ENCODE measurements around the gene STKLD1. TPM values are rescaled to one million over a fixed set of nuclear protein-coding genes. Genes with fewer than 3 reads are reported as not detected.

The STKLD1 gene
- total and polyA plus RNA-seq, 4 donors: 0.40 to 3.1 (median 1.1) TPM

DNA sequence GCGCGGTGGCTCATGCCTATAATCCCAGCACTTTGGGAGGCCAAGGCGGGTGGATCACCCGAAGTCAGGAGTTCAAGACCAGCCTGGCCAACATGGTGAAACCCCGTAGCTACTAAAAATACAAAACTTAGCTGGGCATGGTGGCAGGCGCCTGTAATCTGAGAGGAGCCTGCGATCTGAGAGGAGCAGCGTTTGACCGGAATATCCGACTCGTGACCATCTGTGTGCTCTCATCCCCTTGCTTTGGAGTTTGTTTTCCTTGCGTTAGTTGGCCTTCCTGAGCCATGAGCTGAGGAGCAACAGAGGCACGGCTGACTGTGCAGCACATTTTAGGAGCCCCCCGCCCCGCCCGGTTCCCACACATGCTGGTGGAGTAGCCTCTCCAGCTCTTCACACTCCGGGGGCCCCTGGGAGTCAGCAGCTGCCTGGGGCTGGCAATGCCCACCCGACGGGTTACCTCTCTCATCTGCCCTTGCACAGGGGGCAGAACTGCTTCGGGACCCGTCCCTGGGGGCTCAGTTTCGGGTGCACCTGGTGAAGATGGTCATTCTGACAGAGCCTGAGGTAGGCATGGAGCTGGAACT is 49.0 kb downstream of the STKLD1 start:
- Histone ChIP-seq H3K36me3 (ENCODE audit: control insufficient read depth in 4 of 4, insufficient read depth in 4 of 4, low read length in 4 of 4) (no peaks in the 10 kb centered on the region), H3K4me3 (no peak overlapping the region), H3K27me3 (ENCODE audit: control insufficient read depth in 3 of 3, insufficient read depth in 3 of 3, low read length in 2 of 3) (peaks cover 0 to 3% (median 3%) of the 10 kb centered on the region in 3 donors), H3K9ac (ENCODE audit: insufficient read depth in 1 of 2, low read length in 2 of 2) (no peak overlapping the region), H3K27ac (ENCODE audit: low read depth in 1 of 2, low read length in 1 of 2) (no peak overlapping the region), H3K4me1 (ENCODE audit: control insufficient read depth in 5 of 5, insufficient read depth in 5 of 5, low read length in 5 of 5) (peaks cover 0 to 9% (median 0%) of the 10 kb centered on the region in 5 donors), H3K9me3 (ENCODE audit: control insufficient read depth in 4 of 4, insufficient read depth in 3 of 4, low read length in 3 of 4) (peaks cover 0 to 3% (median 0%) of the 10 kb centered on the region in 4 donors)
- WGBS, 2 donors: 90 to 95% methylated on average over 22 of the region's 22 CpGs
- DNase-seq (no peak), ATAC-seq (ENCODE audit: insufficient read depth, low FRiP score) (no peak)
- TF ChIP-seq, protein P1, sequence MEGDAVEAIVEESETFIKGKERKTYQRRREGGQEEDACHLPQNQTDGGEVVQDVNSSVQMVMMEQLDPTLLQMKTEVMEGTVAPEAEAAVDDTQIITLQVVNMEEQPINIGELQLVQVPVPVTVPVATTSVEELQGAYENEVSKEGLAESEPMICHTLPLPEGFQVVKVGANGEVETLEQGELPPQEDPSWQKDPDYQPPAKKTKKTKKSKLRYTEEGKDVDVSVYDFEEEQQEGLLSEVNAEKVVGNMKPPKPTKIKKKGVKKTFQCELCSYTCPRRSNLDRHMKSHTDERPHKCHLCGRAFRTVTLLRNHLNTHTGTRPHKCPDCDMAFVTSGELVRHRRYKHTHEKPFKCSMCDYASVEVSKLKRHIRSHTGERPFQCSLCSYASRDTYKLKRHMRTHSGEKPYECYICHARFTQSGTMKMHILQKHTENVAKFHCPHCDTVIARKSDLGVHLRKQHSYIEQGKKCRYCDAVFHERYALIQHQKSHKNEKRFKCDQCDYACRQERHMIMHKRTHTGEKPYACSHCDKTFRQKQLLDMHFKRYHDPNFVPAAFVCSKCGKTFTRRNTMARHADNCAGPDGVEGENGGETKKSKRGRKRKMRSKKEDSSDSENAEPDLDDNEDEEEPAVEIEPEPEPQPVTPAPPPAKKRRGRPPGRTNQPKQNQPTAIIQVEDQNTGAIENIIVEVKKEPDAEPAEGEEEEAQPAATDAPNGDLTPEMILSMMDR (IDR thresholded peaks at IDR 0.05; ENCODE audit: control extremely low read depth, extremely low read depth): no peak

DNA sequence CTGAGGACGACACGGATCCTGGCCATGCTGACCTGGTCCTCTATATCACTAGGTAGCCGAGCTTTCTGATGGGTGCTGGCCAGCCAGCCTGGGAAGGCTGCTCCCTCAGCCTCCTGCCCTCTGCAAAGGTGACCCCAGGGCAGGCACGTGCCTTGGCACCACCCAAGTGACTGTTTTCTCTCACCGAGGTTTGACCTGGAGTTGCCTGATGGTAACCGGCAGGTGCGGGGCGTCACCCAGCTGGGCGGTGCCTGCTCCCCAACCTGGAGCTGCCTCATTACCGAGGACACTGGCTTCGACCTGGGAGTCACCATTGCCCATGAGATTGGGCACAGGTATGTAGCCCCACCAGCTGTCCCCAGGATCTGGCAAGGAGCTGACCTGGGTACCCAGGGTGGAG is 49.8 kb downstream of the STKLD1 start:
- no peak overlapping the region for H3K4me3 ChIP-seq
- no peak overlapping the region for H3K9ac ChIP-seq (ENCODE audit: insufficient read depth in 1 of 2, low read length in 2 of 2)
- WGBS, 2 donors: 94 to 97% methylated on average over 11 of the region's 11 CpGs
- peaks cover 0 to 9% (median 0%) of the 10 kb centered on the region in 5 donors for H3K4me1 ChIP-seq (ENCODE audit: control insufficient read depth in 5 of 5, insufficient read depth in 5 of 5, low read length in 5 of 5)
- ATAC-seq (ENCODE audit: insufficient read depth, low FRiP score) (no peak), DNase-seq (no peak)
- peaks cover 0 to 3% (median 0%) of the 10 kb centered on the region in 4 donors for H3K9me3 ChIP-seq (ENCODE audit: control insufficient read depth in 4 of 4, insufficient read depth in 3 of 4, low read length in 3 of 4)
- H3K36me3 ChIP-seq (ENCODE audit: control insufficient read depth in 4 of 4, insufficient read depth in 4 of 4, low read length in 4 of 4): no peaks in the 10 kb centered on the region
- H3K27ac ChIP-seq (ENCODE audit: low read depth in 1 of 2, low read length in 1 of 2): no peak overlapping the region
- TF ChIP-seq, protein P1 (IDR thresholded peaks at IDR 0.05; ENCODE audit: control extremely low read depth, extremely low read depth): no peak
- peaks cover 0 to 3% (median 3%) of the 10 kb centered on the region in 3 donors for H3K27me3 ChIP-seq (ENCODE audit: control insufficient read depth in 3 of 3, insufficient read depth in 3 of 3, low read length in 2 of 3)

DNA sequence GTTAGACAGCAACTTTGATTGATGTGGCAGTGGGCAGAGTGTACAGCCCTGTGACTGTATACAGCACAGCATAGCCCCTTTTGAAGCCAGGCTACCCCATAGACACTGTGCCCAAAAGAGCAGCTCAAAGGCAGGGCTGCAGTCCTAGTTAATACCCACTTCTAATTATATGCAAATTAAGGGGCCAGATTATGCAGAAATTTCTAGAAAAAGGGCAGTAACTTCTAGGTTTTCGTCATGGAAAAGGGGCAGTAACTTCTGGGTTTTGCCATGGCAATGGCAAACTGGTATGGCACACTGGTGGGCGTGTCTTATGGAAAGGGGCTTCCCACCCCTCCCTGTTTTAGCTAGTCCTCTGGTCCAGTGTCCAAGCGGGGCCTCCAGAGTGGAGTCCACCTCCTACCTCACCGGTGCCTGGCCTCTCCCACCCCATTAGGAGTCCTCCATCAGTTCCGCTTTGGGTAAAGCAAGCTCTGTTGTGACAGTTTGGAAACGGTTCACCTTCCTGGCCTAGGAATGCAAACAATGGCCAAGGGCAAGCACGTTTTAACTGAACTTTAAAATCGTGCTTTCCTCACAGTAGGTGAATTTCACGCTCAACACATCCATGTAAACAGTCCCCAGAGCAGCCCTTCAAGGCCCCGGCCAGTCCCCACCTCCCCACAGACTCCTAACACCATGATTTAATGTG is 51.6 kb downstream of the STKLD1 start:
- Histone ChIP-seq H3K27me3 (ENCODE audit: control insufficient read depth in 3 of 3, insufficient read depth in 3 of 3, low read length in 2 of 3) (peaks cover 0 to 3% (median 3%) of the 10 kb centered on the region in 3 donors), H3K36me3 (ENCODE audit: control insufficient read depth in 4 of 4, insufficient read depth in 4 of 4, low read length in 4 of 4) (no peaks in the 10 kb centered on the region), H3K4me3 (no peak overlapping the region), H3K4me1 (ENCODE audit: control insufficient read depth in 5 of 5, insufficient read depth in 5 of 5, low read length in 5 of 5) (peaks cover 0 to 5% (median 0%) of the 10 kb centered on the region in 5 donors), H3K27ac (ENCODE audit: low read depth in 1 of 2, low read length in 1 of 2) (no peak overlapping the region), H3K9ac (ENCODE audit: insufficient read depth in 1 of 2, low read length in 2 of 2) (no peak overlapping the region), H3K9me3 (ENCODE audit: control insufficient read depth in 4 of 4, insufficient read depth in 3 of 4, low read length in 3 of 4) (peaks cover 0 to 3% (median 0%) of the 10 kb centered on the region in 4 donors)
- TF ChIP-seq, protein P1 (IDR thresholded peaks at IDR 0.05; ENCODE audit: control extremely low read depth, extremely low read depth): no peak
- WGBS, 2 donors: 63 to 66% methylated on average over 10 of the region's 10 CpGs
- ATAC-seq (ENCODE audit: insufficient read depth, low FRiP score) (no peak), DNase-seq (no peak)

Data from lung (tissue), 12 donors.